HepG2 (cell line): ENCODE measurements around the gene SPPL2B. TPM values are rescaled to one million over a fixed set of nuclear protein-coding genes. Genes with fewer than 3 reads are reported as not detected.

Source experiments
- ATAC-seq: fragments of 200-7000 bp; cut with Tn5 transposase; 3 replicates; pipeline ENCODE4 v1.9.1; 2020; ENCODE audit warnings: mild to moderate bottlenecking, moderate library complexity
- BruUV-seq: library from RNA; stranded (reverse); fragments of 400-500 nt; replicated peaks from 2 replicates; lab custom pipeline; 2021; lab: Mats Ljungman, UMichigan
- CTCF ChIA-PET: fragments of 300-600 bp; formaldehyde crosslinking; extraction: SDS; loops from one replicate; lab custom pipeline; 2021; ENCODE audit warnings: low total read pairs, inconsistent platforms, low intra/inter-chr PET ratio; lab: Yijun Ruan, JAX
- POLR2A ChIA-PET: fragments of 350-600 bp; sonication (Branson Sonifier 250); formaldehyde crosslinking; loops from one replicate; lab custom pipeline; 2020; ENCODE audit warnings: antibody characterized with exemption, inconsistent platforms; lab: Yijun Ruan, JAX
- DNase-seq: peaks from one replicate; pipeline ENCODE4 v3.0.0-alpha.2; 2015; ENCODE audit warnings: low spot score
- FAIRE-seq: peaks from 3 replicates; lab custom pipeline; 2011; peaks lifted over from hg19 to GRCh38; lab: Jason Lieb, UNC
- H2AFZ ChIP-seq: one replicate; pipeline ENCODE4 v1.6.1; 2011; ENCODE audit warnings: low read length, inconsistent platforms
- H3K27ac ChIP-seq: fragments of 300-600 bp; 3 replicates; pipeline ENCODE4 v1.8.0; 2011; ENCODE audit warnings: mixed run types, mild to moderate bottlenecking, mixed read lengths, low read length, inconsistent platforms; ENCODE audit not compliant: insufficient read depth; ENCODE audit errors: extremely low read length
- H3K27me3 ChIP-seq, 2 experiments: fragments of 200-600 bp in 1 of 2; 2 replicates in 1 of 2; 3 replicates in 1 of 2; pipeline versions ENCODE4 v1.6.0 to v1.8.0; 2011; ENCODE audit warnings: low read length in 2 of 2, mild to moderate bottlenecking in 2 of 2, moderate library complexity in 2 of 2, inconsistent platforms in 1 of 2; ENCODE audit not compliant: insufficient read depth in 2 of 2, control insufficient read depth in 1 of 2
- H3K36me3 ChIP-seq, 2 experiments: fragments of 200-600 bp in 1 of 2; replicated peaks in 1 of 2; 2 replicates in 1 of 2; 3 replicates in 1 of 2; pipeline versions ENCODE4 v1.5.1 to v1.8.0; 2011; ENCODE audit warnings: low read length in 2 of 2, inconsistent platforms in 1 of 2; ENCODE audit not compliant: insufficient read depth in 2 of 2, control insufficient read depth in 1 of 2
- H3K4me1 ChIP-seq: 2 replicates; pipeline ENCODE4 v1.5.1; 2012; ENCODE audit warnings: low read length, inconsistent platforms; ENCODE audit not compliant: insufficient read depth
- H3K4me2 ChIP-seq: 2 replicates; pipeline ENCODE4 v1.6.0; 2011; ENCODE audit warnings: low read depth, low read length, inconsistent platforms
- H3K4me3 ChIP-seq, 3 experiments: fragments of 200-600 bp in 1 of 3; sonication (generic), shearing (Covaris generic) in 1 of 3; replicated peaks in 1 of 3; 2 replicates each; pipeline ENCODE4 v1.5.1; 2011 to 2016; ENCODE audit warnings: low read length in 3 of 3, inconsistent platforms in 2 of 3, low read depth in 2 of 3, mild to moderate bottlenecking in 2 of 3, control low read depth in 1 of 3, mixed read lengths in 1 of 3; ENCODE audit not compliant: insufficient read depth in 1 of 3
- H3K79me2 ChIP-seq: one replicate; pipeline ENCODE4 v1.6.1; 2011; ENCODE audit warnings: low read length, inconsistent platforms; ENCODE audit not compliant: insufficient read depth
- H3K9ac ChIP-seq: 2 replicates; pipeline ENCODE4 v1.6.0; 2011; ENCODE audit warnings: mild to moderate bottlenecking, low read depth, low read length, inconsistent platforms; ENCODE audit not compliant: insufficient read depth
- H3K9me3 ChIP-seq: 2 replicates; pipeline ENCODE4 v1.5.1; 2012; ENCODE audit warnings: mild to moderate bottlenecking, low read length
- H4K20me1 ChIP-seq: 2 replicates; pipeline ENCODE4 v1.6.0; 2011; ENCODE audit warnings: inconsistent platforms, mild to moderate bottlenecking, low read length, moderate library complexity; ENCODE audit not compliant: insufficient read depth
- CEBPG ChIP-seq: IDR thresholded peaks from 2 replicates; pipeline ENCODE4 v1.6.1; 2016
- FOSL2 ChIP-seq: sonication (generic); formaldehyde crosslinking; IDR thresholded peaks from 2 replicates; pipeline ENCODE4 v1.4.0; 2020; ENCODE audit warnings: missing genetic modification reagents
- KDM4B ChIP-seq: sonication (generic); formaldehyde crosslinking; IDR thresholded peaks from 2 replicates; pipeline ENCODE4 v1.4.0; 2020; ENCODE audit warnings: missing genetic modification reagents
- MIER2 ChIP-seq: IDR thresholded peaks from 2 replicates; pipeline ENCODE4 v1.6.1; 2016; ENCODE audit warnings: missing biosample characterization, missing genetic modification reagents
- NCOA1 ChIP-seq: sonication (generic); formaldehyde crosslinking; IDR thresholded peaks from 2 replicates; pipeline ENCODE4 v1.9.0; 2021; ENCODE audit warnings: missing genetic modification reagents
- NONO ChIP-seq, 2 experiments: fragments of 450-650 bp in 1 of 2; sonication (generic) in 1 of 2; formaldehyde crosslinking in 1 of 2; IDR thresholded peaks in 1 of 2; conservative IDR thresholded peaks in 1 of 2; 2 replicates each; pipeline versions ENCODE4 v1.6.1 to v1.8.0; 2017 to 2022; ENCODE audit warnings: mild to moderate bottlenecking in 1 of 2, missing genetic modification reagents in 1 of 2, moderate library complexity in 1 of 2
- PBX2 ChIP-seq: IDR thresholded peaks from 2 replicates; pipeline ENCODE4 v1.6.1; 2016; ENCODE audit warnings: control low read depth
- PHF5A ChIP-seq: IDR thresholded peaks from one replicate; pipeline ENCODE4 v1.6.1; 2018; ENCODE audit warnings: low read depth, missing genetic modification reagents; ENCODE audit not compliant: unreplicated experiment
- POLR2G ChIP-seq: fragments of 200-400 bp; formaldehyde crosslinking; IDR thresholded peaks from 2 replicates; pipeline ENCODE4 v1.6.1; 2018; ENCODE audit warnings: mild to moderate bottlenecking, low read depth, low read length, moderate library complexity
- PTBP1 ChIP-seq: fragments of 200-400 bp; formaldehyde crosslinking; IDR thresholded peaks from 2 replicates; pipeline ENCODE4 v1.6.1; 2018; ENCODE audit warnings: low read length, low read depth; ENCODE audit not compliant: poor library complexity, severe bottlenecking
- STAG1 ChIP-seq: sonication (generic); formaldehyde crosslinking; IDR thresholded peaks from 2 replicates; pipeline ENCODE4 v1.4.0; 2020; ENCODE audit warnings: missing genetic modification reagents
- ZBTB33 ChIP-seq: sonication (generic); formaldehyde crosslinking; IDR thresholded peaks from 2 replicates; pipeline ENCODE4 v1.4.0; 2020; ENCODE audit warnings: missing genetic modification reagents
- ZSCAN25 ChIP-seq: sonication (generic); formaldehyde crosslinking; IDR thresholded peaks from 2 replicates; pipeline ENCODE4 v1.8.0; 2022; ENCODE audit warnings: mild to moderate bottlenecking, missing genetic modification reagents
- WGBS: methylation state at CpG from one replicate; pipeline ENCODE4 v1.1.6; 2017; ENCODE audit warnings: low lambda C conversion rate; 5-methylcytosine and 5-hydroxymethylcytosine counted together
- in situ Hi-C: cut with HindIII; loops from 2 replicates; pipeline ENCODE4 v1.10.0; 2017; ENCODE audit warnings: low pct_unique_long_range_greater_than_20kb; ENCODE audit not compliant: extremely low pct_ligation_motif_present
- intact Hi-C: fragments of 100-400 bp; cut with micrococcal nuclease; formaldehyde crosslinking; loops from one replicate; pipeline ENCODE4 v1.10.0; 2022; ENCODE audit not compliant: unreplicated experiment
- polyA plus RNA-seq, 8 experiments: library from polyadenylated mRNA; depleted of rRNA in 3 of 8; stranded (reverse) in 7 of 8; unstranded in 1 of 8; fragments of >200 nt; fragmentation: Illumina TruSeq in 4 of 8; extraction: Trizol in 4 of 8; gene quantifications; 2 replicates each; pipeline versions ENCODE4 v1.2.1 to v1.2.3, GENCODE V29; 2011 to 2016; ENCODE audit warnings: low read depth in 4 of 8, missing spikeins in 1 of 8, mixed read lengths in 1 of 8; ENCODE audit not compliant: insufficient read depth in 1 of 8
- total RNA-seq, 5 experiments: library from RNA; depleted of rRNA; stranded (reverse); fragments of >200 nt; fragmentation: Illumina TruSeq; extraction: Trizol; gene quantifications; 2 replicates each; pipeline ENCODE4 v1.2.3, GENCODE V29; 2016; ENCODE audit warnings: low read depth in 1 of 5
- TF ChIP-seq, protein P1 (sequence below): sonication (generic); formaldehyde crosslinking; IDR thresholded peaks from 2 replicates; pipeline ENCODE4 v1.4.0; 2020; ENCODE audit warnings: mild to moderate bottlenecking, missing genetic modification reagents
- TF ChIP-seq, protein P2 (sequence below): sonication (generic); formaldehyde crosslinking; IDR thresholded peaks from 2 replicates; pipeline ENCODE4 v1.5.1; 2020; ENCODE audit warnings: missing genetic modification reagents, mild to moderate bottlenecking, borderline replicate concordance
- TF ChIP-seq, protein P3 (sequence below): sonication (generic); formaldehyde crosslinking; IDR thresholded peaks from 2 replicates; pipeline ENCODE4 v1.8.0; 2022; ENCODE audit warnings: mild to moderate bottlenecking, missing genetic modification reagents, borderline replicate concordance

Gene SPPL2B
- total and polyA plus RNA-seq, 2 of the 13 experiments (the other 11 are each of a cell fraction or from before 2014, with no cell fraction given): 14.9 to 15.2 TPM

GRCh38 chr19:2289714-2290435 lies 38.6 kb upstream of the SPPL2B start:
- no peaks in the 10 kb centered on the region for H3K79me2 ChIP-seq
- peaks cover 46% of the 10 kb centered on the region for H3K4me1 ChIP-seq
- FAIRE-seq (no peak), ATAC-seq (no peak)
- WGBS: 22% methylated on average over 10 of the region's 74 CpGs
- no peaks in the 10 kb centered on the region; the same call in 1 of the 2 replicates for H4K20me1 ChIP-seq
- H3K27ac ChIP-seq: no peak overlapping the region
- in situ Hi-C loops: no loop called here
- no peaks in the 10 kb centered on the region for H3K36me3 ChIP-seq
- H3K4me3 ChIP-seq: no peak overlapping the region; a peak in 1 of 6 replicates
- POLR2A ChIA-PET: no interaction called here
- H3K27me3 ChIP-seq: peaks cover 32 to 91% of the 10 kb centered on the region in 2 experiments
- CTCF ChIA-PET: no interaction called here
- H3K4me2 ChIP-seq: no peak overlapping the region
- intact Hi-C loops: no loop called here
- H2AFZ ChIP-seq: no peak overlapping the region
- no peaks in the 10 kb centered on the region for H3K9me3 ChIP-seq
- no peak overlapping the region for H3K9ac ChIP-seq
- TF ChIP-seq, protein P1, sequence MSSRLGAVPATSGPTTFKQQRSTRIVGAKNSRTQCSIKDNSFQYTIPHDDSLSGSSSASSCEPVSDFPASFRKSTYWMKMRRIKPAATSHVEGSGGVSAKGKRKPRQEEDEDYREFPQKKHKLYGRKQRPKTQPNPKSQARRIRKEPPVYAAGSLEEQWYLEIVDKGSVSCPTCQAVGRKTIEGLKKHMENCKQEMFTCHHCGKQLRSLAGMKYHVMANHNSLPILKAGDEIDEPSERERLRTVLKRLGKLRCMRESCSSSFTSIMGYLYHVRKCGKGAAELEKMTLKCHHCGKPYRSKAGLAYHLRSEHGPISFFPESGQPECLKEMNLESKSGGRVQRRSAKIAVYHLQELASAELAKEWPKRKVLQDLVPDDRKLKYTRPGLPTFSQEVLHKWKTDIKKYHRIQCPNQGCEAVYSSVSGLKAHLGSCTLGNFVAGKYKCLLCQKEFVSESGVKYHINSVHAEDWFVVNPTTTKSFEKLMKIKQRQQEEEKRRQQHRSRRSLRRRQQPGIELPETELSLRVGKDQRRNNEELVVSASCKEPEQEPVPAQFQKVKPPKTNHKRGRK (CRISPR knock-in tag): no peak
- no peak for TF ChIP-seq NCOA1 (CRISPR knock-in tag)
- TF ChIP-seq PBX2 (CRISPR knock-in tag): no peak
- TF ChIP-seq KDM4B (CRISPR knock-in tag): no peak
- TF ChIP-seq, protein P2, sequence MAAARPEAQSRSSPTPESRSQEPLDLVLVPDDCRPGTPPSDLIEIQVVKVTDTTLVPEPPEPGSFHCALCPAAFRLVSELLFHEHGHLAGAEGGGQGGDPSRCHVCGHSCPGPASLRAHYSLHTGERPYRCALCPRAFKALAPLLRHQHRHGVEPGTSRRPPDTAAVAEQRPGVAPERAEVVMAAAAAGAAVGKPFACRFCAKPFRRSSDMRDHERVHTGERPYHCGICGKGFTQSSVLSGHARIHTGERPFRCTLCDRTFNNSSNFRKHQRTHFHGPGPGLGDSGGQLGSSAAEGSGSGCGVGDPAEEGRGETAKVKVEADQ (CRISPR knock-in tag): no peak
- TF ChIP-seq NONO (IDR thresholded peaks at IDR 0.05): no peak
- TF ChIP-seq NONO (CRISPR knock-in tag; conservative IDR thresholded peaks at IDR 0.05): no peak
- TF ChIP-seq STAG1 (CRISPR knock-in tag): no peak
- TF ChIP-seq CEBPG (CRISPR knock-in tag): no peak
- TF ChIP-seq FOSL2 (CRISPR knock-in tag): no peak
- no peak for TF ChIP-seq POLR2G
- no peak for TF ChIP-seq ZSCAN25 (CRISPR knock-in tag)
- TF ChIP-seq PTBP1: no peak
- no peak for TF ChIP-seq PHF5A (CRISPR knock-in tag)
- TF ChIP-seq, protein P3, sequence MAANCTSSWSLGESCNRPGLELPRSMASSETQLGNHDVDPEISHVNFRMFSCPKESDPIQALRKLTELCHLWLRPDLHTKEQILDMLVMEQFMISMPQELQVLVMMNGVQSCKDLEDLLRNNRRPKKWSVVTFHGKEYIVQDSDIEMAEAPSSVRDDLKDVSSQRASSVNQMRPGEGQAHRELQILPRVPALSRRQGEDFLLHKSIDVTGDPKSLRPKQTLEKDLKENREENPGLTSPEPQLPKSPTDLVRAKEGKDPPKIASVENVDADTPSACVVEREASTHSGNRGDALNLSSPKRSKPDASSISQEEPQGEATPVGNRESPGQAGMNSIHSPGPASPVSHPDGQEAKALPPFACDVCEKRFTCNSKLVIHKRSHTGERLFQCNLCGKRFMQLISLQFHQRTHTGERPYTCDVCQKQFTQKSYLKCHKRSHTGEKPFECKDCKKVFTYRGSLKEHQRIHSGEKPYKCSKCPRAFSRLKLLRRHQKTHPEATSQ (CRISPR knock-in tag): no peak
- no peak for TF ChIP-seq ZBTB33 (CRISPR knock-in tag)
- TF ChIP-seq MIER2 (CRISPR knock-in tag): no peak
- TF ChIP-seq, all 625 proteins: peak for 0
- no TSS peak for BruUV-seq
- no peak for DNase-seq
